Measurements from ENCODE around the gene HOXB4.

Gene HOXB4

DNA sequence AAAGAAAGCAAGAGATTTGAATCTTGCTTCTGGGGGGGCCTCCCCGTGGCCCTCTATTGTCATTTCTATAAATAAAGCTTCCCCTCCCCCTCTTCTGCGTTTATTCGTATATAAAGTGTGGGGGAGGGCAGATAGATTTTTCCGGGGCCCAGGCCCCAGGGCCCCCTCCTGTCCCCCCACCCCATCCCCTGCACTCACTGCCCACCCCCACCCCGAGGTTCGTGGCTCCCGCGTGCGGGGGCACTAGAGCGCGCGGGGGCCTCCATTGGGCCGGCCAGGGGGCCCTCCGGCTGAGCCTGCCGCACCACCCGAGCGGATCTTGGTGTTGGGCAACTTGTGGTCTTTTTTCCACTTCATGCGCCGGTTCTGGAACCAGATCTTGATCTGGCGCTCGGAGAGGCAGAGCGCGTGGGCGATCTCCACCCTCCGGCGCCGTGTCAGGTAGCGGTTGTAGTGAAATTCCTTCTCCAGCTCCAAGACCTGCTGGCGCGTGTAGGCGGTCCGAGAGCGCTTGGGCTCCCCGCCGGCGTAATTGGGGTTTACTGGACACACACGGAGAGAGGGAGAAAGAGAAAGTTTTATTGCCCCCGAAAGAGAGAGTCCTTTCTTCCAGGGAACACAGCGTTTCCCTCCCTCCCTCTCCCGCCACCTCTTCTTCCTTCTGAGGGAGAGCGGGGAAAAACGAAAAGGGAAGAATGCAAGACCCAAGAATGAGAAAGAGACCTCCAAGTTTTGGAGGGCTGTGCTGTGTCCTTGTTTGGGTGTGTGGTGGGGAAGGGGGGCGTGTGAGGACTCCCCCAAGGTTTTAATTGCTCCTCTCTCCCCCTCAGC lies 1.5 kb downstream of the HOXB4 start:
- peaks cover 9% of the 10 kb centered on the region for H3K4me1 Mint-ChIP-seq
- H3K27ac Mint-ChIP-seq = no peak overlapping the region
- H3K36me3 Mint-ChIP-seq = no peaks in the 10 kb centered on the region
- DNase-seq (ENCODE audit: low spot score in 2 of 2) (no peak), ATAC-seq (no peak)
- peak overlapping the region; percentile 86 for H3K4me3 Mint-ChIP-seq
- no peaks in the 10 kb centered on the region for H3K9me3 Mint-ChIP-seq

DNA sequence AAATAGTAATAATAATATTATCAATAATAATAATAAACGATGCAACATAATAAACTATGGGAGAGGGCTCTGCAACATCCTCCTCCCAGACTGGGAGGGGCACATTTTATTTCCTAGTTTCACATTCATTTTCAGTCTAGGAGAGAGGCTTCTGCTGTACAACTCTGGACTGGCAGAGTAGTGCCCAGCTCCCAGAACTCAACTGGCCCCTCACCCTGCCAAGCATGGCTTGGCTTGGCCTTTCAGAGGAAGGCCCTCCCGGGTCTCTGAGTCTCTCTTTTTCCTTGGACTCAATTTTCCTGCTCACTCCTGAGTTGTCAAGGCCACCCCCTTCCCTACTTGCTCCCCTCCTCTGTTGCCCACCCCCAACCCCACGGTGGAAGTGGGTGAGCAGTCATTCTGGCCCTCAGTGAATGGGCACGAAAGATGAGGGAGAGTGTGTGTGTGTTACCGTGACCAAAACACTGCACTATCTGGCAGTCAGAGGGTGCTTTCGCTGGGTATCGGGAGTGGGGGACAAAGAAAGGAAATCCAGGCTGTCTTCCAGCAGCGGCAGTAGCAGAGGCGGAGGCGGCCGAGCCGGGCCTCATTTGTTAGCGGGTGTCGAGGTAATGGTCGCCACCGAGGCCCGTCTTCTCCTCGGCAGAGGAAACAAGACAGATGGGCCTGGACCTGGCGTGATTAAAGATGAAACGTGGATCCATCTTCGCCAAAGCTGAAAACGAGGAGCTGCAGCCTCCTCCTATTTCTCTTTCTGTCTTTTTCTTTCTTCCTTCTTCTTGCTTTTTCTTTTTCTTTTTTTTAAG lies 2.3 kb downstream of the HOXB4 start:
- ATAC-seq (no peak), DNase-seq (ENCODE audit: low spot score in 2 of 2) (no peak)
- Mint-ChIP-seq H3K4me3 (peak overlapping the region; percentile 15), H3K36me3 (no peaks in the 10 kb centered on the region), H3K4me1 (peaks cover 9% of the 10 kb centered on the region), H3K9me3 (no peaks in the 10 kb centered on the region), H3K27ac (no peak overlapping the region)

DNA sequence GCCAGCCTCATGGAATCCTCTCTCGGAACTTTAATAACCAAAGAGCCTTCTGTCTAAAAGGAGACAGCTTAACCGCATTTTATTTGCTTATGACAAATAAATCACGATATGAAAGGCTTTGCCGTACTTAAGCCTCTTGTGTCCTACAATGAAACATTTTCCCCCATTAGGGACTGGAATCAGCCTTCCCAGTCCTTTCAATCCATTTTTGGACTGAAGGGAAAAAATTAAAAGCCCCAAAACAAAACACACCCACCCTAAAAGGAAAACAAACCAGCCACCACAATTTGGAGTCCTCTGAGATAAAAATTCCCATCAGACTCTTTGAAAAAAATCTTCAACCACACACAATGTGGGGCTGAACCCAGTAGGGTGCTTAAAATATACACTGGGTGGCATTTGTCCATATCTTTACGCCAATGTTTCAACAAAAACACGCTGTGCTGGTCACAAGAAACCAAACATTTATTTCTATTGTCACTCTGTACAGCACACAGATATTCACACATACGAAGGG lies 3.0 kb downstream of the HOXB4 start:
- ATAC-seq (no peak), DNase-seq (ENCODE audit: low spot score in 2 of 2) (no peak)
- Mint-ChIP-seq H3K27ac (no peak overlapping the region), H3K36me3 (no peaks in the 10 kb centered on the region), H3K4me3 (no peak overlapping the region), H3K9me3 (no peaks in the 10 kb centered on the region), H3K4me1 (peaks cover 9% of the 10 kb centered on the region)

DNA sequence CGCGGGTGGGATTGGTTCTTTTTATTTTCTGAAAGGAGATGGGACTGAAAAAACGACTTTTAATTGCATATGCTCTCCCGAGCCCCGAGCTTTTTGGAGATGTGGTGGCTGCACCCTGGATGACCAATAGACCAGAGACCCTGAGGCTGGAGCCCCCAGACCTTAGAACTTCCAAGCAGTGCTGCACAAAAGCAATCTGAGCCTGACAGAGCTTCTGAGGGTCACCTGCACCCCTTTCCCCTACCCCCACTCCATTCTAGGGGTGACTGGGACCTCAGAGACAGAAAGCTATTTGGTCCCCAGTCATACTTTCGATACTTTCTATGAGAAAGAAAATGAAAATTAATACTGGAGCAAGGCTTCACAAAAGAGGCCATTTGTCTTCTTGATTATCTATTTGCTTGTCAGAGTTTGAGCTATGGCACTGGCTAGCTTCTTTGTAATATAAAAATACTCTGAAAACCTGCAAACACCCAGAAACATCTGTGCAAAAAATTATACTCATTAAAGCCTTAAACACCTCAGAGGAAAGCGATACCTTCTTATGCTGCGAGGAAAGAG lies 3.6 kb downstream of the HOXB4 start:
- H3K4me1 Mint-ChIP-seq = peaks cover 9% of the 10 kb centered on the region
- DNase-seq (ENCODE audit: low spot score in 2 of 2) = no peak
- no peak for ATAC-seq
- no peak overlapping the region for H3K4me3 Mint-ChIP-seq
- H3K36me3 Mint-ChIP-seq = no peaks in the 10 kb centered on the region
- H3K9me3 Mint-ChIP-seq = no peaks in the 10 kb centered on the region
- H3K27ac Mint-ChIP-seq = no peak overlapping the region

DNA sequence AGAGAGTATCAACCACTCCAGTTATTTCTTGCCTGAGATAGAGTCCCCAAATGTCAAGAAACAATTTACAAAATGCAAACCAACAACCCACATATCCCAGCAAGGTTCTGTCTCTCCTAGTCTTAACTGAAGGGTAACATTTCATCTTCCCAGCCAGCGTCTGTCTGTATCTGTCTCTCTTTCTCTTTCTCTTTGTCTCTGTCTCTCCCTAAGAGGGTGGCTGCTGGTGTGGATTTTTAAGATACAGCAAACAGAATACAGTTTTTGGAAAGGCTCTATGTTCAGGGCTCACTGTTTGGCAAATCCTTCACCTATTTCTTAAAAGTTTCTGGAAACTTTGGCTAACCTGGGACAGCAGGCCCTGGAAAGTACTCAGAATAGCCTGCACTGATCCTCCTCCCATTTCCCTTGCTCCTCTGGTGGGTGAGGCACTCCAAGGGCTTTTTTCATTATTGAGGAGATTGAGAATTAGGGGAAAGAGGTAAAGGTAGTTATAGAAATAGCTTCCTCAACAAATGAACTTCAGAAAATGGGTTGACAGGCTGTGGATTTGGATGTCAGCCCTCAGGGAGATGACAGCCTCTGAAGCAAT lies 6.2 kb downstream of the HOXB4 start:
- Mint-ChIP-seq H3K36me3 (no peaks in the 10 kb centered on the region), H3K4me1 (peaks cover 5% of the 10 kb centered on the region), H3K27ac (no peak overlapping the region), H3K9me3 (no peaks in the 10 kb centered on the region), H3K4me3 (no peak overlapping the region)
- no peak for DNase-seq (ENCODE audit: low spot score in 2 of 2)
- no peak for ATAC-seq

DNA sequence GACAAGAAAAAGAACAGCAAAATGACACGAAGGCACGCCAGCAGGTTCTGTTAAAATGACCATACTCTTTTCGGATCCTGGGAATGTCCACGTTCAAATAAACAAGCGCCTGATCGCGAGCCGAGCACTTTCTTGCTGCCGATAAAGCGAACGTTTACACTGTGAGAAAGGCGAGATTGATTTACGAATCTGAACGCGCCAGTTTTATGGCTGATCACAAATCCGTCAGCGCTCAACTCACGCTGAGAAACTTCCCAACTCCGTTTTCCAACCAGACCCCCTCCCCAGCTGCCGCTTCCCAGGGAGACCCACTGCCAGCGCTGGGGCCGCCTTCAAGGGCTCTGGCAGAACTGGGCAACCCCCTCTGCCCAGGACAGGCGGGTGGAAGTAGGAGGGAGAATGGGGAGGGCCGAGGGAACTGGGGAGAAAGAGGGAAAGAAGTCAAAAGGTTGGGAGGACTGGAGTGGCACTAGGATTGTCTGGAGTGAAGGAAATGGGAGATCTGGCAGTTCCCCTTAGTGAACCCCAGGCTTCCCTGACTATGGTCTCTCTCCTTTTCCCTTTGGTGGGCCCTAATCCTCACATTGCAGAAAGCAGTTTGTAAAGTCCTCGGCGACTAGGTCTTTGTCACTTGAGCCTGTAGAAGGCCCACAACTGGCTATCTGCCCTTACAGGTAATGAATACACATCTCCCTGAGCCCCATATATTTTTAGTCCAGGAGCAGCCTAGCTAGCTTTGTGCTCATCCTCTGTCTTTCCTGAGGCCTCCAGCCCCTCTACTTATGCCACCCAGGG lies 6.9 kb downstream of the HOXB4 start:
- no peak overlapping the region for H3K4me3 Mint-ChIP-seq
- H3K4me1 Mint-ChIP-seq = peaks cover 5% of the 10 kb centered on the region
- no peaks in the 10 kb centered on the region for H3K36me3 Mint-ChIP-seq
- ATAC-seq = no peak
- no peak overlapping the region for H3K27ac Mint-ChIP-seq
- DNase-seq (ENCODE audit: low spot score in 2 of 2) = no peak
- H3K9me3 Mint-ChIP-seq = no peaks in the 10 kb centered on the region

DNA sequence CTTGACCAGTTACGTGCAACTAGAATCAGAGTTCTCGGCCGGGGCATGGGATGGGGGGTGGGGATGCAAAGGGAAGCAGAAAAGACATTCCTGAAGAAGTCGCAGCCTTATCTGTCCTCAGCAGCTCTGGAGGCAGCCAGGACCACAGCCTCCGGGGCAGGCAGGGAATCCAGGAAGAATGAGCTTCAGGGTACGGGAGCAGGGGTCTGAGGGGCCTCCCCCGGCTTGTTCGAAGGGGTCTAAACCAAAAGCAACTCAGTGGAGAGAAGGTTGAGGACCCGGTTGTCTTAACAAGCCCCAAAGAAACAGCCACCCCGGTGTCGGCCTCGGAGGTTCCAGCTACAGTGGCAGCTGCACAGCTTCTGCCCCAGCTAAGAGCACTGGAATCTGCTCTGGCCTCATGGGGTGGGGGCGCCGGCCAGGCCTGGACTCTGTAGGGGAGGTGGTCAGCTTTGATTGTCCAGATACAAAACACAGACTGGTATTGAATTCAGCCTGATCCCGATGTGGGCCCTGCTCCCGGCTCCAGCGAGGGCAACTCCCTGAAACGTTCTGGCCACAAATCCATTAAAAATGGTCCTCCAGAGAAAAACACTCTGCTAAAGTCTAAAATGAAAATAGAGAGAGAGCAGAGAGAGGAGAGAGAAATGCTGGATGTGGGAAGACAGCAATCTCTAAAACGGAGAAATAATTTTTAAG lies 7.7 kb downstream of the HOXB4 start:
- H3K36me3 Mint-ChIP-seq = no peaks in the 10 kb centered on the region
- no peak overlapping the region for H3K27ac Mint-ChIP-seq
- H3K9me3 Mint-ChIP-seq = no peaks in the 10 kb centered on the region
- peaks cover 5% of the 10 kb centered on the region for H3K4me1 Mint-ChIP-seq
- H3K4me3 Mint-ChIP-seq = no peak overlapping the region
- DNase-seq (ENCODE audit: low spot score in 2 of 2) = no peak
- ATAC-seq = no peak

DNA sequence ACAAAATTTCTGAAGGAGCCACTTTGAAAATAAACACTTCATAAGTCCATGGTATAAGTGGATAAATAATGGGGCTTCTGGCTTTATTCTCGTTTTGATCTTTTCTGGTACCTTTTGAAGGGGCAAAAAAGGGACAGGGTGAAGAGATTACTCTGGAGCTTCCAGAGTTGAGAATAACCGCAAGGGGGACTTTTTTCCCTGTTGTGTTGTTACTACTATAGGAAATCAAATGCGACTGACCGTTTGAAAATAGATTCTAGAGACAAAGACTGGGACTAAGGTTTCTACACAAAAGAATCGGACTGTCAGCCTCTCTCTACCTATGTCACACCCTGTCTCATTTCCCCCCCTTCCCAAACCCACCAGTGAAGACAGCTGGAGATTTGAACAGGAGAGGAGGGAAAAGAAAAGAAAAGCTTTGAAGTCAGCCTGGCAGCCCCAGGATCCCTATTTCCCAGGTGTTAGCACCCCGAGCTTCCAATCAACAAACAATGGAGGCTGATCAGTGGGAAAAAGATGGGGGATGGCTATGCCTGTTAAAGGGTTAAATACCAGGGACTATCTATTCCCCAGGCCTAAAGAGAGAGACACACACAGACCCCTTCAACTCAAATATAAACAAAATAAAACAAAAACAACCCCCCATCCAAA lies 8.4 kb downstream of the HOXB4 start:
- no peak overlapping the region for H3K4me3 Mint-ChIP-seq
- no peaks in the 10 kb centered on the region for H3K9me3 Mint-ChIP-seq
- no peak for ATAC-seq
- H3K4me1 Mint-ChIP-seq = peaks cover 5% of the 10 kb centered on the region
- DNase-seq (ENCODE audit: low spot score in 2 of 2) = no peak
- no peaks in the 10 kb centered on the region for H3K36me3 Mint-ChIP-seq
- H3K27ac Mint-ChIP-seq = no peak overlapping the region

DNA sequence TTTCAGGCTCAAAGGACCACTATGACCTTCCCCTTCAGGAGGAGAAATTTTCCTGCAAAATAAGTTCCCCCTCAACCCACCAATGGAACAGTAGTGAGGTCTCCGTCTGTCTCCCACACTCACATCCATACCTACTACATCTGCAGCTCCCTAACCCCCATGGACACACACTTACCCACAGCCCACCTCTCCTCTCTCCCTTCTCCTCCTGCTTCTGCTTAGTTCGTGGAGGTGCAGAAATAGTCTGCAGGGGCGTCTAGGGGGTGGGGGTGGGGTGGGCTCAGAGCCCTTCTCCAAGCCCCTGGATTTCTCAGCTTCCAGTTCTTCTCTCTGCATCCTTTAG lies 8.9 kb downstream of the HOXB4 start:
- ATAC-seq (no peak), DNase-seq (ENCODE audit: low spot score in 2 of 2) (no peak)
- no peak overlapping the region for H3K4me3 Mint-ChIP-seq
- no peak overlapping the region for H3K27ac Mint-ChIP-seq
- peaks cover 5% of the 10 kb centered on the region for H3K4me1 Mint-ChIP-seq
- no peaks in the 10 kb centered on the region for H3K36me3 Mint-ChIP-seq
- no peaks in the 10 kb centered on the region for H3K9me3 Mint-ChIP-seq

DNA sequence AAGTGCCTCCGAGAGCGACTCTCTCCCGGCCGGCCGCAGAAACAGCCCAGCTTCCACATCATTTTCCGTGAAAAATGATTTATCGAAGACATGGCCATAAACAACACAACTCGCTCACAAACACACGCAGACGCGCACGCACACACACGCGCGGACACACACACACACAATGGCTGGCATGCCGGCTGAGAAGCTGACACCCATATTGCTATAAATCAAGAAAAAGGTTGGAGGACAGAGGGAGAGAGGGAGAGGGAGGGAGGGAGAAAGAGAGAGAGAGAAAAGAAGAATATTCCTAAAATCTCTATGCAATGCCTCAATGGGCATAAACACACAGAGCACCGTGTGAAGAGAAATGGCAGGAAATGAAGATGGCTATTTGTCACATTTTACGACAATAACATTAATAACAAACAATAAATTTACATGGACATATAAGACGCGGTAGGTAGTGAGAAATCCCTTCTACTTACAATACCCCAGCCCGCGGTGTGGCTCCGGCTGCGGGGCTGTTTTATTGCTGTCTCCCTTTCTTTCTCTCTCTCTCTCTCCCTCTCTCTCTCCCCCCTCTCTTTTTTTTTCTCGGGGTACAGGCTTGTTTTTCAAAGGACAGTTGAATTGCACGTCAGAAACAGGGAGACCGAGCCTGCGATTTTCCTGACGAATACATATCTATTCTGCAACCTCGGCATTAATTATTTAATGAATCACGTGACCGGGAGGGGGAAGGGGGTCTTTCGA lies 9.5 kb downstream of the HOXB4 start:
- Mint-ChIP-seq H3K36me3 (no peaks in the 10 kb centered on the region), H3K27ac (no peak overlapping the region), H3K4me3 (no peak overlapping the region), H3K4me1 (peaks cover 5% of the 10 kb centered on the region), H3K9me3 (no peaks in the 10 kb centered on the region)
- no peak for DNase-seq (ENCODE audit: low spot score in 2 of 2)
- ATAC-seq = no peak

DNA sequence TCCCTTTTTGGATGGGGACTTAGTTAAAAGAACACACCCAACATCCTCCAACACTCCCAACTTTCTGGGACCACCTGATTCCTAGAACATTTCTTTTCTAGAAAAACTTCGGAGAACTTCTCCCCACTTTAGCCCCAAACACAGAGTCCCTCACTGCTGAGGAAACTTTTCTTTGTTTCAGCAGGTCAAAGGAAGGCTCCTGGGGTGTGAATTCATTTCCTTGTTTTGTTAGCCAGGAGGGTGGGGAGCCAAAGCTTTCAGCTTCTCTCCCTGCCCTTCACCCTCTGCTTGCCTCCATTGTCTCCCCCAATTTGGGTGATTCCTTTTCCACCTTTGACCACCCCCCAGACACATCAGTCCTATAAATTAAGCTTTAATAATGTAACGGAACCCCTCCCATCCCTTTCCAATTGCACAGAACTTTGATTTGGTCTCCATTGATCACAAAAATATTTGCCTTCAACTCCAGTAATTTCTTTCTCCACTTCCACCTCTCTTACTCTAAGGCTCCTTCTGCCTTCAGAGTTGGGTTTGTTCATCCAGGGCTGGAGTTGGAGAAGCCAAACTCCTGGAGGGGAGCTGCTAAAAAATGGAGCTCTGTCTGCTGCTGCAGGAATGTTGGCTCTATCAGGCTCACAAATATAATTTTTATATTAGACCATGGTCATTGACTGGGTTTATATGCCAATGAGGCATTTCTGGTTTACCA lies 10.3 kb downstream of the HOXB4 start:
- Mint-ChIP-seq H3K27ac (no peak overlapping the region), H3K9me3 (no peaks in the 10 kb centered on the region), H3K4me1 (peaks cover 5% of the 10 kb centered on the region), H3K4me3 (no peak overlapping the region), H3K36me3 (no peaks in the 10 kb centered on the region)
- DNase-seq (ENCODE audit: low spot score in 2 of 2) = no peak
- no peak for ATAC-seq

DNA sequence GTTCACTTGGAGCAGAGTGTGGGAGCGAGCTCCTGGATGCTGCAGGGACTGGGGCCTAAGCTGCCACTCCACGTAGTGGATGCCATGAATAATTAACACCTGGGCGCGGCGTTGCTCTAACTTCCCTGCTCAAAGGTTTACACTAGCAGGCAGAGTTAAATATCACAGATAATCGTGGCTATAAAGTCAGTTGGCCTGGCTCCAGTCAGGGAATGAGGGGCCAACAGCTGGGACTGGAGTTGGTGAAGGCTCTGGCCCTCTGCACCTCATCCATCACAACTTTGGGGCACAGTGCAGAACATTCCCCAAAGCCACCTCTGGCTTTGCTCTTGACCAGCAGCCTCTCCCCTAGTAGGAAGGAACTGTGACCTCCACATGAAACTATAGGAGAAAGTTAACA lies 10.9 kb downstream of the HOXB4 start:
- Mint-ChIP-seq H3K36me3 (no peaks in the 10 kb centered on the region), H3K9me3 (no peaks in the 10 kb centered on the region), H3K4me1 (peaks cover 5% of the 10 kb centered on the region), H3K27ac (no peak overlapping the region), H3K4me3 (no peak overlapping the region)
- DNase-seq (ENCODE audit: low spot score in 2 of 2) = no peak
- no peak for ATAC-seq

DNA sequence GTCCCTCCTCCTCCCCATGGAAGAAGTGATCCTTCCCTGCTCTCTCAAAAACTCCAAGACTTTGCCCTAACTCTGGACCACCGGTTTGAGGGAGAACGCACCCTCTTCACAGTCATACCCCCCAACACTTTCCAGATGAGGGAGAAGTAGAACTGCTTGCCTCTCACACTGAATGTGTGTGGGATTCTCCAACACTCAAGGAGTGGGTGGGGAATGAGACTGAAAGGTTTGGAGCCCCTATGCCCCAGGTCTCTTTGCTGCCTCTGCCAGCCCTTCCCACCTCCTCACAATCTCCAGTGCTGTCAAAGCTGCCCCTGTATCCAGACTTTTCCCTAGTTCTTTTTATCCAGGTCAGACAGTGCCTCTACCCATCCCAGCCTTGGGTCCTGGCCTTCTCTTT lies 11.4 kb downstream of the HOXB4 start:
- no peaks in the 10 kb centered on the region for H3K36me3 Mint-ChIP-seq
- H3K27ac Mint-ChIP-seq = no peak overlapping the region
- H3K9me3 Mint-ChIP-seq = no peaks in the 10 kb centered on the region
- H3K4me3 Mint-ChIP-seq = no peak overlapping the region
- peaks cover 8% of the 10 kb centered on the region for H3K4me1 Mint-ChIP-seq
- no peak for DNase-seq (ENCODE audit: low spot score in 2 of 2)
- no peak for ATAC-seq

Data from stimulated activated effector memory CD8-positive, alpha-beta T cell treated with anti-CD3 and anti-CD28 coated beads, Interleukin-12 subunit alpha, Interleukin-12 subunit beta, amount 100 ng/mL, for 72 hours (primary cell).